GM12878 (cell line): ENCODE results near the gene PHF10. TPM values are rescaled to one million over a fixed set of nuclear protein-coding genes. Genes with fewer than 3 reads are reported as not detected.

Experiments
- ATAC-seq: fragments of 200-7000 bp; cut with Tn5 transposase; 3 replicates; pipeline ENCODE4 v1.9.1; 2020; ENCODE audit warnings: mild to moderate bottlenecking, moderate library complexity
- BruUV-seq: library from RNA; stranded (reverse); fragments of 400-500 nt; replicated peaks from 2 replicates; lab custom pipeline; 2021; lab: Mats Ljungman, UMichigan
- CTCF ChIA-PET: fragments of 300-600 bp; sonication (Branson Sonifier 250); formaldehyde crosslinking; extraction: SDS; loops from one replicate; lab custom pipeline; 2021; ENCODE audit warnings: inconsistent platforms; lab: Yijun Ruan, JAX
- POLR2A ChIA-PET: fragments of 350-600 bp; formaldehyde crosslinking; extraction: SDS; loops from one replicate; lab custom pipeline; 2021; ENCODE audit warnings: inconsistent platforms; lab: Charles Lee
- RAD21 ChIA-PET: fragments of 300-600 bp; sonication (Branson Sonifier 250); formaldehyde crosslinking; loops from one replicate; lab custom pipeline; 2023; ENCODE audit warnings: antibody characterized with exemption; ENCODE audit not compliant: unreplicated experiment; lab: Charles Lee
- SMC1A ChIA-PET: fragments of 300-600 bp; sonication (Branson Sonifier 250); formaldehyde crosslinking; loops from one replicate; lab custom pipeline; 2023; ENCODE audit not compliant: unreplicated experiment, uncharacterized antibody; lab: Charles Lee
- DNase-seq: peaks from one replicate; pipeline ENCODE4 v3.0.0-alpha.2; 2011; ENCODE audit warnings: low read depth, low spot score
- FAIRE-seq: peaks from 3 replicates; lab custom pipeline; 2011; peaks lifted over from hg19 to GRCh38; lab: Jason Lieb, UNC
- H2AFZ ChIP-seq: 2 replicates; pipeline ENCODE4 v1.6.0; 2011; ENCODE audit warnings: low read depth, low read length, control low read depth; ENCODE audit not compliant: control insufficient read depth
- H3K27ac ChIP-seq: 2 replicates; pipeline ENCODE4 v1.5.1; 2011; ENCODE audit warnings: control low read depth; ENCODE audit not compliant: control insufficient read depth, insufficient read depth
- H3K27me3 ChIP-seq, 2 experiments: replicated peaks in 1 of 2; 2 replicates each; pipeline versions ENCODE4 v1.6.0 to v1.6.1; 2011; ENCODE audit warnings: low read length in 1 of 2; ENCODE audit not compliant: control insufficient read depth in 2 of 2, insufficient read depth in 2 of 2
- H3K36me3 ChIP-seq, 2 experiments: 2 replicates each; pipeline ENCODE4 v1.5.1; 2011; ENCODE audit warnings: low read length in 1 of 2; ENCODE audit not compliant: control insufficient read depth in 2 of 2, insufficient read depth in 2 of 2
- H3K4me1 ChIP-seq: 2 replicates; pipeline ENCODE4 v1.6.1; 2011; ENCODE audit warnings: mild to moderate bottlenecking, low read length, moderate library complexity, mixed read lengths; ENCODE audit not compliant: control insufficient read depth, insufficient read depth
- H3K4me2 ChIP-seq: 2 replicates; pipeline ENCODE4 v1.6.0; 2011; ENCODE audit warnings: control low read depth; ENCODE audit not compliant: control insufficient read depth, insufficient read depth
- H3K4me3 ChIP-seq: fragments of 200-600 bp; sonication (generic); 2 replicates; pipeline ENCODE4 v1.5.1; 2016
- H3K79me2 ChIP-seq: 2 replicates; pipeline ENCODE4 v1.6.0; 2011; ENCODE audit warnings: low read length; ENCODE audit not compliant: control insufficient read depth, insufficient read depth
- H3K9ac ChIP-seq: 2 replicates; pipeline ENCODE4 v1.8.0; 2011; ENCODE audit warnings: low read length, control low read depth, mixed read lengths; ENCODE audit not compliant: control insufficient read depth, insufficient read depth
- H3K9me3 ChIP-seq: replicated peaks from 3 replicates; pipeline ENCODE4 v1.5.1; 2011; ENCODE audit warnings: mild to moderate bottlenecking, low read length; ENCODE audit not compliant: control insufficient read depth, insufficient read depth
- H4K20me1 ChIP-seq: 2 replicates; pipeline ENCODE4 v1.6.0; 2011; ENCODE audit not compliant: control insufficient read depth, insufficient read depth
- BHLHE40 ChIP-seq, 2 experiments: fragments of 450-650 bp in 1 of 2; IDR thresholded peaks; 2 replicates each; pipeline ENCODE4 v1.6.1; 2011 to 2017; ENCODE audit warnings: low read depth in 2 of 2, borderline replicate concordance in 1 of 2, improper control_type of control experiment in 1 of 2, low read length in 1 of 2, mild to moderate bottlenecking in 1 of 2
- E2F8 ChIP-seq: fragments of 450-650 bp; IDR thresholded peaks from 2 replicates; pipeline ENCODE4 v1.6.1; 2018; ENCODE audit warnings: mild to moderate bottlenecking, low read depth, moderate library complexity; ENCODE audit not compliant: partially characterized antibody
- HDGF ChIP-seq: fragments of 450-650 bp; IDR thresholded peaks from 2 replicates; pipeline ENCODE4 v1.6.1; 2016; ENCODE audit warnings: antibody characterized with exemption
- KAT2A ChIP-seq: conservative IDR thresholded peaks from 2 replicates; pipeline ENCODE4 v1.6.1; 2011; ENCODE audit warnings: low read depth, low read length; ENCODE audit not compliant: control insufficient read depth
- SUPT20H ChIP-seq: IDR thresholded peaks from 2 replicates; pipeline ENCODE4 v1.6.1; 2011; ENCODE audit warnings: low read depth, mild to moderate bottlenecking, low read length, moderate library complexity, borderline replicate concordance; ENCODE audit not compliant: control insufficient read depth
- TCF12 ChIP-seq: IDR thresholded peaks from 2 replicates; pipeline ENCODE4 v1.6.1; 2011; ENCODE audit warnings: low read depth, mild to moderate bottlenecking, low read length
- WRNIP1 ChIP-seq: IDR thresholded peaks from 2 replicates; pipeline ENCODE4 v1.6.1; 2011; ENCODE audit warnings: low read depth, low read length, improper control_type of control experiment, borderline replicate concordance
- ZNF207 ChIP-seq: fragments of 450-650 bp; IDR thresholded peaks from 2 replicates; pipeline ENCODE4 v1.6.1; 2014; ENCODE audit warnings: antibody characterized with exemption, mild to moderate bottlenecking, borderline replicate concordance
- whole genome bisulfite sequencing: methylation state at CpG from one replicate; pipeline ENCODE4 v1.1.6; 2016; ENCODE audit warnings: low lambda C conversion rate; ENCODE audit not compliant: insufficient replicate concordance, insufficient coverage; ENCODE audit errors: missing lambda C conversion rate; 5-methylcytosine and 5-hydroxymethylcytosine counted together
- in situ Hi-C: fragments of 300-500 bp; cut with MboI; formaldehyde crosslinking; loops from 9 replicates; pipeline ENCODE4 v1.14.3; 2018; ENCODE audit warnings: mixed read lengths
- intact Hi-C: fragments of 100-400 bp; cut with micrococcal nuclease; formaldehyde crosslinking; loops from one replicate; pipeline ENCODE4 v1.14.2; 2022; ENCODE audit not compliant: unreplicated experiment
- polyA plus RNA-seq, 11 experiments: library from polyadenylated mRNA; depleted of rRNA in 4 of 11; unstranded in 6 of 11; stranded (reverse) in 5 of 11; fragments of >200 nt; fragmentation: Nextera tagmentation in 4 of 11; fragmentation: Illumina TruSeq in 1 of 11; extraction: Ambion mirVana in 4 of 11; extraction: Trizol in 1 of 11; gene quantifications; 1 replicate in 1 of 11; 2 replicates in 10 of 11; pipeline versions ENCODE4 v1.2.1 to v1.2.3, GENCODE V29; 2011 to 2016; ENCODE audit warnings: inconsistent platforms in 2 of 11, missing spikeins in 2 of 11, low read depth in 1 of 11
- total RNA-seq, 4 experiments: library from RNA; depleted of rRNA in 3 of 4; stranded (reverse); fragments of >200 nt in 3 of 4; fragmentation: Illumina TruSeq in 1 of 4; extraction: Trizol in 1 of 4; gene quantifications; 2 replicates each; pipeline versions ENCODE4 v1.2.1 to v1.2.3, GENCODE V29; 2013 to 2021

The PHF10 gene
- total and polyA plus RNA-seq, 10 of the 15 experiments (the other 5 are each of a cell fraction or from before 2014, with no cell fraction given): 3.8 to 35.6 (median 15.8) TPM

GRCh38 chr6:169707772-169708171 lies 16.5 kb downstream of the PHF10 start:
- 29% methylated on average over 2 of the region's 2 CpGs for WGBS
- ChIA-PET RAD21 (no interaction called here), SMC1A (interaction anchor here (1.5 kb wide), 1 partner anchor 12 kb away, joined by 8 read pairs; no protein-coding TSS in a partner anchor)
- Histone ChIP-seq H2AFZ (no peak overlapping the region), H3K27me3 (no peaks in the 10 kb centered on the region), H3K4me2 (no peak overlapping the region), H3K36me3 (peaks cover 0 to 4% of the 10 kb centered on the region in 2 experiments; a peak in 2 of 4 replicates), H4K20me1 (no peaks in the 10 kb centered on the region), H3K4me1 (peaks cover 13% of the 10 kb centered on the region), H3K4me3 (no peak overlapping the region), H3K27ac (no peak overlapping the region)
- no peak for FAIRE-seq
- peak; percentile 43 for ATAC-seq
- intact Hi-C loops (no loop called here), in situ Hi-C loops (no loop called here)
- DNase-seq: no peak
- TF ChIP-seq BHLHE40 (IDR thresholded peaks at IDR 0.05; ENCODE audit: borderline replicate concordance in 1 of 2, low read depth in 2 of 2, low read length in 1 of 2) (no peak), SUPT20H (no peak), TCF12 (no peak), WRNIP1 (no peak), E2F8 (no peak), ZNF207 (no peak), KAT2A (no peak), HDGF (no peak)
- TF ChIP-seq, all 136 proteins: peak for 0
- no peaks in the 10 kb centered on the region for H3K9me3 ChIP-seq
- peaks cover 23% of the 10 kb centered on the region for H3K79me2 ChIP-seq
- ChIA-PET POLR2A (interaction anchor here (1.5 kb wide), 1 partner anchor 15 kb away, joined by 4 read pairs; no protein-coding TSS in a partner anchor), CTCF (interaction anchor here (1.4 kb wide), 1 partner anchor 17 kb away, joined by 3 read pairs; no protein-coding TSS in a partner anchor)
- BruUV-seq: no TSS peak
- no peak overlapping the region for H3K9ac ChIP-seq
